Measurements from ENCODE around the gene SLC24A3.

Gene SLC24A3

GRCh38 chr20:19392344-19393130 is 180.1 kb downstream of the SLC24A3 start:
- no peak overlapping the region for H3K4me3 ChIP-seq
- H3K9me3 ChIP-seq (ENCODE audit: low read depth, low read length), result no peaks in the 10 kb centered on the region; the same call in 1 of the 2 replicates
- no peak overlapping the region for H3K27ac ChIP-seq
- no peaks in the 10 kb centered on the region for H3K36me3 ChIP-seq (ENCODE audit: insufficient read depth, low read length)
- no peak overlapping the region for H3K9ac ChIP-seq (ENCODE audit: insufficient read length)
- DNase-seq (ENCODE audit: low read depth, low spot score), result no peak
- TF ChIP-seq EZH2 (IDR thresholded peaks at IDR 0.05) (no peak), FOXP2 (optimal IDR thresholded peaks at IDR 0.05; ENCODE audit: control extremely low read depth, extremely low read length, insufficient read depth) (no peak), POLR2AphosphoS5 (IDR thresholded peaks at IDR 0.05; ENCODE audit: borderline replicate concordance, low read depth, low read length) (no peak)

- Histone ChIP-seq H3K36me3 (ENCODE audit: insufficient read depth, low read length) (no peaks in the 10 kb centered on the region), H3K9me3 (ENCODE audit: low read depth, low read length) (0 out of 2 replicates have a peak, but pooled peaks cover 3% of the 10 kb centered on the region), H3K27ac (peak overlapping the region; percentile 12; the same call in 1 of the 2 replicates), H3K4me3 (no peak overlapping the region), H3K9ac (ENCODE audit: insufficient read length) (no peak overlapping the region)
- no peak for DNase-seq (ENCODE audit: low read depth, low spot score)
- TF ChIP-seq FOXP2 (optimal IDR thresholded peaks at IDR 0.05; ENCODE audit: control extremely low read depth, extremely low read length, insufficient read depth) (no peak), EZH2 (IDR thresholded peaks at IDR 0.05) (no peak), POLR2AphosphoS5 (IDR thresholded peaks at IDR 0.05; ENCODE audit: borderline replicate concordance, low read depth, low read length) (no peak)
These were observed 184.1 kb downstream of the SLC24A3 start for GRCh38 chr20:19396460-19397081.

DNA sequence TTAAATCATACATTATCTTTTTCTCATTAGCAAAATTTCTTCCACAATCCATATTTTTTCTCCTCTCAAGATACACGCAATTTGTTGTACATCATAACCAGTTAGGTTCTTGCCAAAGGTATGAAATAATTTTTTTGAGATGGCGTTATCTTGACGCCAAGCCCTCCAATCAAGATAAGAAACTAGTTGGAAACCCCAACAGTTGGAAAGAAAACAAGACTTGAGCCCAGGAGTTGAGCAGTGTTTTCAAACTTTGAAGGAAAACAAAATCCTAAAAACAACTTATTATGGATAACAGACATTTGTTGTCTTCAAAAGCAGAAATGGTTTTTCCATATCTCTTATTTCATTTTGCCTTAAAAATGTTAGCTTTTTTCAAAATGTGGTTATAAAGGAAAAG is 184.8 kb downstream of the SLC24A3 start:
- Histone ChIP-seq H3K9me3 (ENCODE audit: low read depth, low read length) (0 out of 2 replicates have a peak, but pooled peaks cover 3% of the 10 kb centered on the region), H3K4me3 (no peak overlapping the region), H3K9ac (ENCODE audit: insufficient read length) (no peak overlapping the region), H3K27ac (peak overlapping the region; percentile 1; the same call in 1 of the 2 replicates), H3K36me3 (ENCODE audit: insufficient read depth, low read length) (no peaks in the 10 kb centered on the region)
- TF ChIP-seq EZH2 (IDR thresholded peaks at IDR 0.05), result no peak
- DNase-seq (ENCODE audit: low read depth, low spot score), result no peak

DNA sequence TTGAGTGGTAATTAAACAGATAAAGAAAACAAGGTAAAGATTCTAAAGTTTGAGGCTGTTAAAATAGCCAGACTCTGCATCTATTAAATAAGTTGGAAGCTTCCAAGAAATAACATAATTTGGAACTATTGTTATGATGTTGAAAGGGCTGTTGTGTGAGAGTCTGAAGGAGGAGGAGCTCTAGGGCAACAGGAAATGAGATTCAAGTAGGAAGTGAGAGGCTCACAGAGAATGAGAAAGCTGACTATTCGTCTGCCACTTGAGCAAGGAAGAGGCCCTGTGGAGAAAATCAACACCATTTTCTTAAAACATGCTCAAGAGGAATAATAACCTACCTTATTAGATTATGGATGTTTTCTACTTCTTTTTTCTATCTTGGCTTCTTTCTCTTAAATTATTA is 185.2 kb downstream of the SLC24A3 start:
- Histone ChIP-seq H3K9me3 (ENCODE audit: low read depth, low read length) (0 out of 2 replicates have a peak, but pooled peaks cover 3% of the 10 kb centered on the region), H3K27ac (peak overlapping the region; percentile 57; the same call in 1 of the 2 replicates)
- TF ChIP-seq POLR2AphosphoS5 (IDR thresholded peaks at IDR 0.05; ENCODE audit: borderline replicate concordance, low read depth, low read length) (no peak), FOXP2 (optimal IDR thresholded peaks at IDR 0.05; ENCODE audit: control extremely low read depth, extremely low read length, insufficient read depth) (no peak), EZH2 (IDR thresholded peaks at IDR 0.05) (no peak)

DNA sequence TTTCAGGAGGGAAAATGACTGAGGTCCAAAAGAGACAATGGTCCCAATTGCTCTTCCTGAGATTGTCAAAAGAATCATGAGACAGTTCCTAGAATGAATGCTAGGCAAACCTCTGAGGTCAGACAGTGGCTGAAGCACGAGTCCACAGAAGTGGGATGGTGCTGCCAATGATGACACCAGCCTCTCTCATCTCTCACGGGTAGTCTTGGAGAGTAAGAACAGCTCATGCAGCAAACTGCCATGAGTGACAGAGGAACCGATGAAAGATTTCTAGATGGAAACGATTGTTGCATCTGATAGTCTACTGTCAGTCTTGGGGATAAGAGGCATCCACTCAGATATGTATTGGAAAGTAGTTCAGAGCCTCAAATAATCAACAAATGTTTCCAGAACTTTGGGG is 188.7 kb downstream of the SLC24A3 start:
- no peak for TF ChIP-seq POLR2AphosphoS5 (IDR thresholded peaks at IDR 0.05; ENCODE audit: borderline replicate concordance, low read depth, low read length)
- no peak for TF ChIP-seq EZH2 (IDR thresholded peaks at IDR 0.05)
- no peak for TF ChIP-seq FOXP2 (optimal IDR thresholded peaks at IDR 0.05; ENCODE audit: control extremely low read depth, extremely low read length, insufficient read depth)
- no peak overlapping the region for H3K27ac ChIP-seq
- H3K9me3 ChIP-seq (ENCODE audit: low read depth, low read length), result 0 out of 2 replicates have a peak, but pooled peaks cover 3% of the 10 kb centered on the region
- no peak overlapping the region for H3K9ac ChIP-seq (ENCODE audit: insufficient read length)
- no peaks in the 10 kb centered on the region for H3K36me3 ChIP-seq (ENCODE audit: insufficient read depth, low read length)
- no peak for DNase-seq (ENCODE audit: low read depth, low spot score)
- H3K4me3 ChIP-seq, result no peak overlapping the region

More for the DNA sequence above, 185.2 kb downstream of the SLC24A3 start:
- H3K9ac ChIP-seq (ENCODE audit: insufficient read length), result no peak overlapping the region
- H3K36me3 ChIP-seq (ENCODE audit: insufficient read depth, low read length), result no peaks in the 10 kb centered on the region
- peak; percentile 26 for DNase-seq (ENCODE audit: low read depth, low spot score)
- H3K4me3 ChIP-seq, result no peak overlapping the region

GRCh38 chr20:19403549-19403948 is 191.1 kb downstream of the SLC24A3 start:
- H3K4me3 ChIP-seq, result no peak overlapping the region
- 0 out of 2 replicates have a peak, but pooled peaks cover under 1% of the 10 kb centered on the region for H3K36me3 ChIP-seq (ENCODE audit: insufficient read depth, low read length)
- no peak overlapping the region for H3K9ac ChIP-seq (ENCODE audit: insufficient read length)
- no peak for DNase-seq (ENCODE audit: low read depth, low spot score)
- 0 out of 2 replicates have a peak, but pooled peaks cover 2% of the 10 kb centered on the region for H3K9me3 ChIP-seq (ENCODE audit: low read depth, low read length)
- H3K27ac ChIP-seq, result no peak overlapping the region
- no peak for TF ChIP-seq POLR2AphosphoS5 (IDR thresholded peaks at IDR 0.05; ENCODE audit: borderline replicate concordance, low read depth, low read length)
- TF ChIP-seq EZH2 (IDR thresholded peaks at IDR 0.05), result no peak
- TF ChIP-seq FOXP2 (optimal IDR thresholded peaks at IDR 0.05; ENCODE audit: control extremely low read depth, extremely low read length, insufficient read depth), result no peak

- Histone ChIP-seq H3K36me3 (ENCODE audit: insufficient read depth, low read length) (0 out of 2 replicates have a peak, but pooled peaks cover 5% of the 10 kb centered on the region), H3K9me3 (ENCODE audit: low read depth, low read length) (no peaks in the 10 kb centered on the region), H3K4me3 (no peak overlapping the region), H3K27ac (no peak overlapping the region), H3K9ac (ENCODE audit: insufficient read length) (no peak overlapping the region)
- no peak for DNase-seq (ENCODE audit: low read depth, low spot score)
- TF ChIP-seq POLR2AphosphoS5 (IDR thresholded peaks at IDR 0.05; ENCODE audit: borderline replicate concordance, low read depth, low read length), result no peak
These were observed 192.4 kb downstream of the SLC24A3 start for GRCh38 chr20:19404826-19405225.

DNA sequence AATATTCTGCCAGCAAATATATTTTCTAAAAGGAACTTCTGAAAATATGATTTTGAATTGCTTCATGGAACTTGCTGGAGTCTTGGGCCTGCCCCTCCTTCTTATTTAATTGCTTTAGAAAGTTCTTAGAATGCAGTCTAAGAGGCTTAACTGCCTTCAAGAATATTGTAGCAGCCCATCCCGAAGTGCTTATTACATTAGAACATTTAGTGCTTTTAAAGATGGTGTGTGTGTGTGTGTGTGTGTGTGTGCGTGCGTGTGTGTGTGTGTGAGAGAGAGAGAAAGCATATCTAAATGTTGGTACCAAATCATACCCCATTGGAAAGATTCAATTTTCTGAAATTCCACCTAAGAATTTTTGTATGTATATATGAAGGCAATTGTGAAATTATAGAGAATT is 193.5 kb downstream of the SLC24A3 start:
- Histone ChIP-seq H3K27ac (no peak overlapping the region), H3K4me3 (no peak overlapping the region), H3K36me3 (ENCODE audit: insufficient read depth, low read length) (0 out of 2 replicates have a peak, but pooled peaks cover 5% of the 10 kb centered on the region), H3K9me3 (ENCODE audit: low read depth, low read length) (no peaks in the 10 kb centered on the region), H3K9ac (ENCODE audit: insufficient read length) (no peak overlapping the region)
- no peak for DNase-seq (ENCODE audit: low read depth, low spot score)
- TF ChIP-seq EZH2 (IDR thresholded peaks at IDR 0.05) (no peak), POLR2AphosphoS5 (IDR thresholded peaks at IDR 0.05; ENCODE audit: borderline replicate concordance, low read depth, low read length) (no peak), FOXP2 (optimal IDR thresholded peaks at IDR 0.05; ENCODE audit: control extremely low read depth, extremely low read length, insufficient read depth) (no peak)
